ENCODE results near the gene RIN2.

DNA sequence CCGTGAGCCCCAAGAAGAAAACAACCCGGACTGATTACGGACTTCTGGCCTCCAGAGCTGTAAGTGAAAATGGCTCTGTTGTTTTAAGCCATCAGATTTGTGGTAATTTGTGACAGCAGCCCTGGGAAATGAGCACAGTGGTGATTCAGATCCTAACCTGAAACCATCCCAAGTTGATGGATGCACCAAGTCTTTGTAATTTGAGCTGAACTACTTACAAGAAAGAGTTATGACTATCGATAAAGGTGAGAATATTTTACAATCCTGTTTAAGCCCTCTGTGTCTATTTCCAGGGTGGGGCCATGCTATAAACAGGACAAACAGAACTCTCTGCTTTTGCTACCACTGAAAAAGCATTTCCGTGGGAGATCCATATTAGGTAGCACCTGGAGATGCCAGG is 19.1 kb upstream of the RIN2 start:
- TF ChIP-seq, protein P1, sequence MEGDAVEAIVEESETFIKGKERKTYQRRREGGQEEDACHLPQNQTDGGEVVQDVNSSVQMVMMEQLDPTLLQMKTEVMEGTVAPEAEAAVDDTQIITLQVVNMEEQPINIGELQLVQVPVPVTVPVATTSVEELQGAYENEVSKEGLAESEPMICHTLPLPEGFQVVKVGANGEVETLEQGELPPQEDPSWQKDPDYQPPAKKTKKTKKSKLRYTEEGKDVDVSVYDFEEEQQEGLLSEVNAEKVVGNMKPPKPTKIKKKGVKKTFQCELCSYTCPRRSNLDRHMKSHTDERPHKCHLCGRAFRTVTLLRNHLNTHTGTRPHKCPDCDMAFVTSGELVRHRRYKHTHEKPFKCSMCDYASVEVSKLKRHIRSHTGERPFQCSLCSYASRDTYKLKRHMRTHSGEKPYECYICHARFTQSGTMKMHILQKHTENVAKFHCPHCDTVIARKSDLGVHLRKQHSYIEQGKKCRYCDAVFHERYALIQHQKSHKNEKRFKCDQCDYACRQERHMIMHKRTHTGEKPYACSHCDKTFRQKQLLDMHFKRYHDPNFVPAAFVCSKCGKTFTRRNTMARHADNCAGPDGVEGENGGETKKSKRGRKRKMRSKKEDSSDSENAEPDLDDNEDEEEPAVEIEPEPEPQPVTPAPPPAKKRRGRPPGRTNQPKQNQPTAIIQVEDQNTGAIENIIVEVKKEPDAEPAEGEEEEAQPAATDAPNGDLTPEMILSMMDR (conservative IDR thresholded peaks at IDR 0.05; ENCODE audit: low read length), result no peak
- no peak for TF ChIP-seq EZH2phosphoT487 (IDR thresholded peaks at IDR 0.05; ENCODE audit: borderline replicate concordance)
